Testis (tissue), 3 donors: ENCODE data around the gene P2RY6. TPM values are rescaled to one million over a fixed set of nuclear protein-coding genes. Genes with fewer than 3 reads are reported as not detected.
A peak's percentile ranks its signal among the peaks of the same experiment; 100 is the strongest.

Experiments used
- DNase-seq: peaks from one replicate; pipeline ENCODE4 v3.0.0-alpha.2; 2019
- H3K27ac ChIP-seq, 2 donors: fragments of 200-600 bp; sonication (generic); one replicate each; pipeline ENCODE4 v1.5.1; 2019
- H3K27me3 ChIP-seq: fragments of 200-600 bp; sonication (generic); one replicate; pipeline ENCODE4 v1.5.1; 2019
- H3K36me3 ChIP-seq: fragments of 200-600 bp; sonication (generic); one replicate; pipeline ENCODE4 v1.5.1; 2017; ENCODE audit warnings: low read depth; ENCODE audit errors: missing control alignments
- H3K4me1 ChIP-seq: fragments of 200-600 bp; sonication (generic); one replicate; pipeline ENCODE4 v1.5.1; 2019
- H3K4me3 ChIP-seq, 2 donors: fragments of 200-600 bp; sonication (generic); one replicate each; pipeline ENCODE4 v1.5.1; 2017 to 2019
- H3K9me3 ChIP-seq: fragments of 200-600 bp; sonication (generic); one replicate; pipeline ENCODE4 v1.5.1; 2017
- POLR2A ChIP-seq: fragments of 450-650 bp; IDR thresholded peaks from one replicate; pipeline ENCODE4 v1.6.1; 2017; ENCODE audit warnings: antibody characterized with exemption, mild to moderate bottlenecking, moderate library complexity
- WGBS, 2 donors: methylation state at CpG; one replicate each; pipeline ENCODE4 v1.1.5; 2018; 5-methylcytosine and 5-hydroxymethylcytosine counted together
- intact Hi-C: fragments of 100-400 bp; cut with DNase I; formaldehyde crosslinking; loops from one replicate; pipeline ENCODE4 v1.15.1; 2023; ENCODE audit warnings: low total_unique reads
- polyA plus RNA-seq: library from polyadenylated mRNA; stranded (reverse); fragments of 350-450 nt; fragmentation: Illumina TruSeq; extraction: RNeasy Lipid Tissue Mini Kit (QIAGEN cat#74804); gene quantifications from one replicate; pipeline ENCODE4 v1.2.3, GENCODE V29; 2014; ENCODE audit warnings: low read depth, low replicate concordance; ENCODE audit not compliant: insufficient read depth
- total RNA-seq, 2 donors: library from RNA; depleted of rRNA; stranded (reverse); fragments of >200 nt; gene quantifications; one replicate each; pipeline ENCODE4 v1.2.3, GENCODE V29; 2016
- TF ChIP-seq, protein P1 (sequence below), 3 experiments: fragments of 450-650 bp in 2 of 3; fragments of 200-600 bp in 1 of 3; sonication (generic) in 1 of 3; IDR thresholded peaks; one replicate each; pipeline ENCODE4 v1.5.1; 2016 to 2019; ENCODE audit warnings: antibody characterized with exemption in 3 of 3, mild to moderate bottlenecking in 2 of 3, moderate library complexity in 1 of 3

The P2RY6 gene
- total and polyA plus RNA-seq, 3 donors from 2014 or later: 0.25 to 2.7 (median 0.47) TPM

DNA sequence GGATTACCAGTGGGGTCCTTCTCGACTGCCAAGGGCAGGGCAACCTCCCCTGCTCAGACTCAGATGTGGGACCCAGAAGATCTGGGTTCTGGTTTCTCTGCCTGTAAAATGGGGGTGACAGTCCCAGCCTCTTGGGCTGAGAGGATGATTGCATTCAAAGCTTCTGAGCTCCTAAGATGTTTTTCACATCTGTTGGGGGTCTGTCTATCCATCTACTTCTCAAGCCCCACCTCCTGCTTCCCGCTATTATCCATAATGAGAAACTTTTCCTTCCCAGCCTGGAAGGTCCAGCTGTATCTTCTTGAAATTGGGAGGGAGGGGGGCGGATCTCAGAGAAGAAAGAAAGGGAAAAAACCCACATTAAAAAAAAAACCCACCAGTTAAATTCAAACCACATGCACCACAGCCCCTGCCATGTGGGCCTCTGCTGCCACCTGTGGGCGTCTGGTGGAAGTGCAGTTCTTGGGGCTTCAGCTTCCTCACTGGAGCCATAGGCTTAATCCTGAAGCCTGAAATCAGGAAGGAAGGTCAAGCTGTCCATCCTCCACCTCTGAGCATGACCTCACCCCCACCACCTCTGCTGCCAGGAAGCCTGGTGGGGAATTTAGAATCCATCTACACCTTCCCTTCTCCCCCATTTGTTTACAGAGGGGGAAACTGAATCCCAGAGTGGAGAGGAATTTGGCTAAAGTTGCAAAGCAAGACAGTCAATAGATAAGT, 63.2 kb downstream of the P2RY6 start:
- WGBS, 2 donors: 22 to 25% methylated on average over 4 of the region's 4 CpGs
- no peaks in the 10 kb centered on the region for H3K36me3 ChIP-seq
- H3K4me3 ChIP-seq: no peak overlapping the region
- peak; percentile 87 for DNase-seq
- intact Hi-C loops: no loop called here
- no peaks in the 10 kb centered on the region for H3K9me3 ChIP-seq
- no peak for TF ChIP-seq POLR2A
- TF ChIP-seq, protein P1, sequence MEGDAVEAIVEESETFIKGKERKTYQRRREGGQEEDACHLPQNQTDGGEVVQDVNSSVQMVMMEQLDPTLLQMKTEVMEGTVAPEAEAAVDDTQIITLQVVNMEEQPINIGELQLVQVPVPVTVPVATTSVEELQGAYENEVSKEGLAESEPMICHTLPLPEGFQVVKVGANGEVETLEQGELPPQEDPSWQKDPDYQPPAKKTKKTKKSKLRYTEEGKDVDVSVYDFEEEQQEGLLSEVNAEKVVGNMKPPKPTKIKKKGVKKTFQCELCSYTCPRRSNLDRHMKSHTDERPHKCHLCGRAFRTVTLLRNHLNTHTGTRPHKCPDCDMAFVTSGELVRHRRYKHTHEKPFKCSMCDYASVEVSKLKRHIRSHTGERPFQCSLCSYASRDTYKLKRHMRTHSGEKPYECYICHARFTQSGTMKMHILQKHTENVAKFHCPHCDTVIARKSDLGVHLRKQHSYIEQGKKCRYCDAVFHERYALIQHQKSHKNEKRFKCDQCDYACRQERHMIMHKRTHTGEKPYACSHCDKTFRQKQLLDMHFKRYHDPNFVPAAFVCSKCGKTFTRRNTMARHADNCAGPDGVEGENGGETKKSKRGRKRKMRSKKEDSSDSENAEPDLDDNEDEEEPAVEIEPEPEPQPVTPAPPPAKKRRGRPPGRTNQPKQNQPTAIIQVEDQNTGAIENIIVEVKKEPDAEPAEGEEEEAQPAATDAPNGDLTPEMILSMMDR (IDR thresholded peaks at IDR 0.05): peak; percentile 86 to 99 (median 90)
- H3K4me1 ChIP-seq: peaks cover 59% of the 10 kb centered on the region
- H3K27ac ChIP-seq: peak overlapping the region; percentile 69 to 79
- H3K27me3 ChIP-seq: no peaks in the 10 kb centered on the region

DNA sequence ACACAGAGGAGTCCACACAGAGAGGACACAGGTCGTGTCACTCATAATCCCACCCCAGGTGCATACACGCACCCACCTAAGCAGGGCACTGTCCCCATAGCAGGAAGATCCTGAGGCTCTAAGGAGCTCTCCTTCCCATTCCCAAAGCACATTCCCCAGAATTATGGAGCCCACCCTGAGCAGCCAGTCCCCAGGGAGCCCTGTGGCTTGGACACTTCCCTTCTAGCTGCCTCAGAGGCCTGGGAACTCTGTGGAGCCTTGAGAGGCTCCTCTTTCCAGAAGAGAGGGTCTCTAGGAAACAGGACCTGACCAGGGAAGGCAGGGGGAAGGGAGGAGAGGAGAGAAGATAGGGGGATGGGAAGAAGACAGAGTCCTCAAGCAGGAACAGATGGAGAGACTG, 65.7 kb downstream of the P2RY6 start:
- Histone ChIP-seq H3K27me3 (no peaks in the 10 kb centered on the region), H3K9me3 (no peaks in the 10 kb centered on the region), H3K27ac (peak overlapping the region in 1 of 2 donors; percentile 62), H3K36me3 (no peaks in the 10 kb centered on the region), H3K4me1 (peaks cover 37% of the 10 kb centered on the region), H3K4me3 (no peak overlapping the region)
- DNase-seq: no peak
- no peak for TF ChIP-seq POLR2A
- TF ChIP-seq, protein P1 (IDR thresholded peaks at IDR 0.05): no peak
- intact Hi-C loops: no loop called here
- 75 to 88% methylated on average over 2 of the region's 2 CpGs for WGBS, 2 donors

DNA sequence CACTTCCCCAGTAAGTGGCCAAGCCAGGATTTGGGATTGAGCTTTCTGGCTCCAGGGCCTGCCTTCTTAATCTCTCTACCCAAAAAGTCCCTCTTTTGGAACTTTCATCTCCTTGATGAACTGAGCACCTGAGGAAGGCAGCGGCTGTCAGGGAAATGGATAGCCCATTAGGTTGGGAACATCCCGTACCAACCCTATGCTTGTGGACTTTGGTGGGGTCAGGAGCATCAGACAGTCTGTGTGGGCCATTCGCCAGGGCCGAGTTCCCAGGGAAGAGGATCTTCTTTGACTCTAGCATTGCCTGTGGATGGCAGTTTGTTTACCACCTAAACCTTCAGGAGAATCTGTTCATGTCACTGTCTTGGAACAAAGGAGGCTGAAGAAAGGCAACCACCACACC, 66.1 kb downstream of the P2RY6 start:
- intact Hi-C loops: no loop called here
- Histone ChIP-seq H3K27ac (peak overlapping the region in 1 of 2 donors; percentile 62), H3K4me3 (no peak overlapping the region), H3K9me3 (no peaks in the 10 kb centered on the region), H3K4me1 (peaks cover 36% of the 10 kb centered on the region), H3K27me3 (no peaks in the 10 kb centered on the region), H3K36me3 (no peaks in the 10 kb centered on the region)
- DNase-seq: peak; percentile 47
- 60 to 73% methylated on average over 4 of the region's 4 CpGs for WGBS, 2 donors
- TF ChIP-seq POLR2A: no peak
- TF ChIP-seq, protein P1 (IDR thresholded peaks at IDR 0.05): no peak

DNA sequence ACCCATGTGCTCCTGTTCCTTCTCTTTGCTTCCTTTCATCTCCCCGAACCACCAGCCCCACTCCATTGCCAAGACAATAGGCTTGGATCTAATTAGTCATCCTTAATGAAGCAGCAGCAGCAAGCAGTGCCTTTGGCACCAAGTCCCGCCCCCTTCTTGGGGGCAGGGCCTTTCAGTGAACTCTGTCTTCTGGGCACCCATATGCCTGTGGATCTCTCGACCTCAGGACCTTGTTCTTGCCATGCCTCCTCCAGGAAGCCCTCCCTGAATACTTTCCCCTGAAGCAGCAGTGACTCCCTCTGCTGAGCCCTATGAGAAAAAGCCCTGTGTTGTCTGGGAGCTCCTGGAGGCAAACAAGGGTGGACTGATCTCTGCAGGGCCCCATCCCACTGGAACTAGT, 68.0 kb downstream of the P2RY6 start:
- 78 to 81% methylated on average over 3 of the region's 3 CpGs for WGBS, 2 donors
- H3K4me3 ChIP-seq: no peak overlapping the region
- no peaks in the 10 kb centered on the region for H3K9me3 ChIP-seq
- no peaks in the 10 kb centered on the region for H3K36me3 ChIP-seq
- H3K4me1 ChIP-seq: peaks cover 28% of the 10 kb centered on the region
- H3K27me3 ChIP-seq: no peaks in the 10 kb centered on the region
- TF ChIP-seq, protein P1 (IDR thresholded peaks at IDR 0.05): no peak
- no peak for TF ChIP-seq POLR2A
- no peak overlapping the region for H3K27ac ChIP-seq
- no peak for DNase-seq
- intact Hi-C loops: loop anchor here (5.0 to 10.0 kb wide), 2 partner anchors 33 to 55 kb away; partner anchors contain the start of gene ARHGEF17

DNA sequence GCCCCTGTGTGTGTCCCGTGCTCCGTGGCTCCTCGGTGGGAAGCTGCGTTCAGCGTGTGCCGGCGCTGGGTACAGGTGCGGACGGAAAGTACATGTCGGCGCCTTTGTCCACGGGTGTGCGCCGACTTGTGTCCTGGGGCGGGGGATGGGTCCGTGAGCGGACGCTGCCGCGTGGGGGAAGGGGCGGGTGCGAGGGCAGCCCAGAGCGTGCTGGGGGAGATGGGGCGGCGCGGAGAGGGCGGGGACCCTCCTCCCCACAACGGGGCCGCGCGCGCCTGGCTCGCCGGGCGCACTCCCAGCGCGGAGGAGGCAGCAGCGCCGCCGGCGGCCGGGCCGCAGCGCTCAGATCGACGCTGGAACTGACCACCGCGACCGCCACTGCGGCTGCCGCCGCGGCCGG, 70.5 kb downstream of the P2RY6 start:
- H3K4me3 ChIP-seq: peak overlapping the region; percentile 37 to 45
- no peak for TF ChIP-seq POLR2A
- TF ChIP-seq, protein P1 (IDR thresholded peaks at IDR 0.05): no peak
- peak; percentile 30 for DNase-seq
- 7 to 40% methylated on average over 1 to 34 of the region's 54 CpGs for WGBS, 2 donors
- intact Hi-C loops: loop anchor here (5.0 to 10.0 kb wide), 2 partner anchors 35 to 52 kb away; partner anchors contain the start of gene ARHGEF17
- no peaks in the 10 kb centered on the region for H3K9me3 ChIP-seq
- H3K4me1 ChIP-seq: peaks cover 33% of the 10 kb centered on the region
- no peak overlapping the region for H3K27ac ChIP-seq
- H3K36me3 ChIP-seq: no peaks in the 10 kb centered on the region
- H3K27me3 ChIP-seq: no peaks in the 10 kb centered on the region
